HepG2 (cell line): ENCODE data around the gene TSGA10IP. TPM values are rescaled to one million over a fixed set of nuclear protein-coding genes. Genes with fewer than 3 reads are reported as not detected.

ENCODE experiments used
- BORCS8-MEF2B ChIP-seq: sonication (generic); formaldehyde crosslinking; IDR thresholded peaks from 2 replicates; pipeline ENCODE4 v1.8.0; 2022; ENCODE audit warnings: mild to moderate bottlenecking, missing genetic modification reagents
- EEA1 ChIP-seq: sonication (generic); formaldehyde crosslinking; IDR thresholded peaks from 2 replicates; pipeline ENCODE4 v1.5.1; 2020; ENCODE audit warnings: mild to moderate bottlenecking, missing genetic modification reagents, borderline replicate concordance
- HDAC2 ChIP-seq: sonication (generic); formaldehyde crosslinking; IDR thresholded peaks from 2 replicates; pipeline ENCODE4 v1.4.0; 2020; ENCODE audit warnings: missing genetic modification reagents
- KLF12 ChIP-seq: sonication (generic); formaldehyde crosslinking; IDR thresholded peaks from 2 replicates; pipeline ENCODE4 v1.4.0; 2020; ENCODE audit warnings: missing genetic modification reagents, borderline replicate concordance
- MED1 ChIP-seq: sonication (generic); formaldehyde crosslinking; IDR thresholded peaks from 2 replicates; pipeline ENCODE4 v1.4.0; 2020; ENCODE audit warnings: missing genetic modification reagents
- MTF1 ChIP-seq: sonication (generic); formaldehyde crosslinking; IDR thresholded peaks from 2 replicates; pipeline ENCODE4 v1.5.0; 2020; ENCODE audit warnings: missing genetic modification reagents
- NR2F2 ChIP-seq: IDR thresholded peaks from 2 replicates; pipeline ENCODE4 v1.6.1; 2012; ENCODE audit warnings: low read depth, inconsistent platforms, borderline replicate concordance
- SIX1 ChIP-seq: sonication (generic); formaldehyde crosslinking; IDR thresholded peaks from 2 replicates; pipeline ENCODE4 v1.4.0; 2020; ENCODE audit warnings: missing genetic modification reagents, borderline replicate concordance
- ZBTB7A ChIP-seq: sonication (generic); formaldehyde crosslinking; IDR thresholded peaks from 2 replicates; pipeline ENCODE4 v1.8.0; 2022; ENCODE audit warnings: mild to moderate bottlenecking, missing genetic modification reagents
- ZNF205 ChIP-seq: IDR thresholded peaks from 2 replicates; pipeline ENCODE4 v1.6.1; 2018; ENCODE audit warnings: missing biosample characterization, missing genetic modification reagents
- ZNF292 ChIP-seq: sonication (generic); formaldehyde crosslinking; IDR thresholded peaks from 2 replicates; pipeline ENCODE4 v1.8.1; 2022; ENCODE audit warnings: mild to moderate bottlenecking, low read depth, missing genetic modification reagents, borderline replicate concordance
- ZNF44 ChIP-seq: sonication (generic); formaldehyde crosslinking; IDR thresholded peaks from 2 replicates; pipeline ENCODE4 v1.5.1; 2020; ENCODE audit warnings: mild to moderate bottlenecking, missing genetic modification reagents
- ZNF441 ChIP-seq: sonication (generic); formaldehyde crosslinking; IDR thresholded peaks from 2 replicates; pipeline ENCODE4 v1.7.0; 2021; ENCODE audit warnings: missing genetic modification reagents, borderline replicate concordance
- ZNF737 ChIP-seq: sonication (generic); formaldehyde crosslinking; IDR thresholded peaks from 2 replicates; pipeline ENCODE4 v1.5.0; 2020; ENCODE audit warnings: missing genetic modification reagents, mild to moderate bottlenecking, borderline replicate concordance
- polyA plus RNA-seq, 8 experiments: library from polyadenylated mRNA; depleted of rRNA in 3 of 8; stranded (reverse) in 7 of 8; unstranded in 1 of 8; fragments of >200 nt; fragmentation: Illumina TruSeq in 4 of 8; extraction: Trizol in 4 of 8; gene quantifications; 2 replicates each; pipeline versions ENCODE4 v1.2.1 to v1.2.3, GENCODE V29; 2011 to 2016; ENCODE audit warnings: low read depth in 4 of 8, missing spikeins in 1 of 8, mixed read lengths in 1 of 8; ENCODE audit not compliant: insufficient read depth in 1 of 8
- total RNA-seq, 5 experiments: library from RNA; depleted of rRNA; stranded (reverse); fragments of >200 nt; fragmentation: Illumina TruSeq; extraction: Trizol; gene quantifications; 2 replicates each; pipeline ENCODE4 v1.2.3, GENCODE V29; 2016; ENCODE audit warnings: low read depth in 1 of 5
- TF ChIP-seq, protein P1 (sequence below): sonication (generic); formaldehyde crosslinking; IDR thresholded peaks from 2 replicates; pipeline ENCODE4 v1.4.0; 2020; ENCODE audit warnings: mild to moderate bottlenecking, low read depth, missing genetic modification reagents
- TF ChIP-seq, protein P2 (sequence below): sonication (generic); formaldehyde crosslinking; IDR thresholded peaks from 2 replicates; pipeline ENCODE4 v1.5.1; 2020; ENCODE audit warnings: mild to moderate bottlenecking, missing genetic modification reagents, borderline replicate concordance
- TF ChIP-seq, protein P3 (sequence below): IDR thresholded peaks from 2 replicates; pipeline ENCODE4 v1.6.1; 2016
- TF ChIP-seq, protein P4 (sequence below): sonication (generic); formaldehyde crosslinking; IDR thresholded peaks from 2 replicates; pipeline ENCODE4 v1.5.1; 2020; ENCODE audit warnings: missing genetic modification reagents, mild to moderate bottlenecking, borderline replicate concordance
- TF ChIP-seq, protein P5 (sequence below): sonication (generic); formaldehyde crosslinking; IDR thresholded peaks from 2 replicates; pipeline ENCODE4 v1.4.0; 2020; ENCODE audit warnings: mild to moderate bottlenecking, missing genetic modification reagents
- TF ChIP-seq, protein P6 (sequence below): sonication (generic); formaldehyde crosslinking; IDR thresholded peaks from 2 replicates; pipeline ENCODE4 v1.5.0; 2020; ENCODE audit warnings: mild to moderate bottlenecking, missing genetic modification reagents

Gene TSGA10IP
- total and polyA plus RNA-seq, 2 of the 13 experiments (the other 11 are each of a cell fraction or from before 2014, with no cell fraction given) = not detected

DNA sequence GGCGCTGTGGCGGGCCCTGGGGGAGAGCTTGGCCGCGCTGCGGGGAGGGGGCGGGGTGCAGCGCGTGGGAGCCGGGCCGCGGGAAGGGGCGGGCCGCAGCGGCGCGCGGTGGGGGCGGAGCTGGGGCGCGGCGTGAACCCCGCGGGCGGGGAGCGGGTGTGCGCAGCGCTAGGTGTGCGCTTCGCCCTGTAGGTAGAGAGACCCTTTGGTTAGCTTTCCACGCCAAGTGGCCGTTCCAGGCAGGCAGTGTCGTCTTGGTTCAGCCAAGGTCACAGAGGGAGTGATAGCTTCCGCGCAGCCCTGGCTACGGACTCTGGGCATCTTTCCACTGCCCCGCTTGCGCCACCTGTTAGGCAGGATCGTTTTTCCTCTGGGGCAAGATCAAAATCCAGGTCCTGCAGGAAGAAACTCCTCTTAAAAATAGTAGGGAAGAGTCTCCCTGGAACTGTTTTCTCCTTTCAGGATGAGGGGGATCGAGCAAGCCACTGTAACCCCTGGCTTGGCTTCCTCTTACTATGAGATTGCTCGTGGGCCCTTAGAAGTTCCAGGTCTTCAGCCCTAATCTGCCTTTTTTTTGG, 57.5 kb downstream of the TSGA10IP start (continued):
- TF ChIP-seq ZBTB7A (CRISPR knock-in tag) (no peak), NR2F2 (no peak), MTF1 (CRISPR knock-in tag) (no peak), MED1 (0 out of 2 replicates have a peak, but pooled peaks have one; percentile 14), EEA1 (CRISPR knock-in tag) (no peak), ZNF441 (CRISPR knock-in tag) (no peak), KLF12 (CRISPR knock-in tag) (no peak; the same call in 1 of the 2 replicates), HDAC2 (CRISPR knock-in tag) (no peak; the same call in 1 of the 2 replicates), BORCS8-MEF2B (CRISPR knock-in tag) (no peak), ZNF292 (0 out of 2 replicates have a peak, but pooled peaks have one; percentile 4), ZNF205 (CRISPR knock-in tag) (no peak), SIX1 (CRISPR knock-in tag) (no peak), ZNF44 (CRISPR knock-in tag) (no peak), ZNF737 (no peak)
- TF ChIP-seq, protein P1, sequence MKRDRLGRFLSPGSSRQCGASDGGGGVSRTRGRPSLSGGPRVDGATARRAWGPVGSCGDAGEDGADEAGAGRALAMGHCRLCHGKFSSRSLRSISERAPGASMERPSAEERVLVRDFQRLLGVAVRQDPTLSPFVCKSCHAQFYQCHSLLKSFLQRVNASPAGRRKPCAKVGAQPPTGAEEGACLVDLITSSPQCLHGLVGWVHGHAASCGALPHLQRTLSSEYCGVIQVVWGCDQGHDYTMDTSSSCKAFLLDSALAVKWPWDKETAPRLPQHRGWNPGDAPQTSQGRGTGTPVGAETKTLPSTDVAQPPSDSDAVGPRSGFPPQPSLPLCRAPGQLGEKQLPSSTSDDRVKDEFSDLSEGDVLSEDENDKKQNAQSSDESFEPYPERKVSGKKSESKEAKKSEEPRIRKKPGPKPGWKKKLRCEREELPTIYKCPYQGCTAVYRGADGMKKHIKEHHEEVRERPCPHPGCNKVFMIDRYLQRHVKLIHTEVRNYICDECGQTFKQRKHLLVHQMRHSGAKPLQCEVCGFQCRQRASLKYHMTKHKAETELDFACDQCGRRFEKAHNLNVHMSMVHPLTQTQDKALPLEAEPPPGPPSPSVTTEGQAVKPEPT (CRISPR knock-in tag) = no peak
- TF ChIP-seq, protein P2, sequence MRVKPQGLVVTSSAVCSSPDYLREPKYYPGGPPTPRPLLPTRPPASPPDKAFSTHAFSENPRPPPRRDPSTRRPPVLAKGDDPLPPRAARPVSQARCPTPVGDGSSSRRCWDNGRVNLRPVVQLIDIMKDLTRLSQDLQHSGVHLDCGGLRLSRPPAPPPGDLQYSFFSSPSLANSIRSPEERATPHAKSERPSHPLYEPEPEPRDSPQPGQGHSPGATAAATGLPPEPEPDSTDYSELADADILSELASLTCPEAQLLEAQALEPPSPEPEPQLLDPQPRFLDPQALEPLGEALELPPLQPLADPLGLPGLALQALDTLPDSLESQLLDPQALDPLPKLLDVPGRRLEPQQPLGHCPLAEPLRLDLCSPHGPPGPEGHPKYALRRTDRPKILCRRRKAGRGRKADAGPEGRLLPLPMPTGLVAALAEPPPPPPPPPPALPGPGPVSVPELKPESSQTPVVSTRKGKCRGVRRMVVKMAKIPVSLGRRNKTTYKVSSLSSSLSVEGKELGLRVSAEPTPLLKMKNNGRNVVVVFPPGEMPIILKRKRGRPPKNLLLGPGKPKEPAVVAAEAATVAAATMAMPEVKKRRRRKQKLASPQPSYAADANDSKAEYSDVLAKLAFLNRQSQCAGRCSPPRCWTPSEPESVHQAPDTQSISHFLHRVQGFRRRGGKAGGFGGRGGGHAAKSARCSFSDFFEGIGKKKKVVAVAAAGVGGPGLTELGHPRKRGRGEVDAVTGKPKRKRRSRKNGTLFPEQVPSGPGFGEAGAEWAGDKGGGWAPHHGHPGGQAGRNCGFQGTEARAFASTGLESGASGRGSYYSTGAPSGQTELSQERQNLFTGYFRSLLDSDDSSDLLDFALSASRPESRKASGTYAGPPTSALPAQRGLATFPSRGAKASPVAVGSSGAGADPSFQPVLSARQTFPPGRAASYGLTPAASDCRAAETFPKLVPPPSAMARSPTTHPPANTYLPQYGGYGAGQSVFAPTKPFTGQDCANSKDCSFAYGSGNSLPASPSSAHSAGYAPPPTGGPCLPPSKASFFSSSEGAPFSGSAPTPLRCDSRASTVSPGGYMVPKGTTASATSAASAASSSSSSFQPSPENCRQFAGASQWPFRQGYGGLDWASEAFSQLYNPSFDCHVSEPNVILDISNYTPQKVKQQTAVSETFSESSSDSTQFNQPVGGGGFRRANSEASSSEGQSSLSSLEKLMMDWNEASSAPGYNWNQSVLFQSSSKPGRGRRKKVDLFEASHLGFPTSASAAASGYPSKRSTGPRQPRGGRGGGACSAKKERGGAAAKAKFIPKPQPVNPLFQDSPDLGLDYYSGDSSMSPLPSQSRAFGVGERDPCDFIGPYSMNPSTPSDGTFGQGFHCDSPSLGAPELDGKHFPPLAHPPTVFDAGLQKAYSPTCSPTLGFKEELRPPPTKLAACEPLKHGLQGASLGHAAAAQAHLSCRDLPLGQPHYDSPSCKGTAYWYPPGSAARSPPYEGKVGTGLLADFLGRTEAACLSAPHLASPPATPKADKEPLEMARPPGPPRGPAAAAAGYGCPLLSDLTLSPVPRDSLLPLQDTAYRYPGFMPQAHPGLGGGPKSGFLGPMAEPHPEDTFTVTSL (CRISPR knock-in tag) = peak; percentile 31; the same call in 1 of the 2 replicates
- TF ChIP-seq, protein P3, sequence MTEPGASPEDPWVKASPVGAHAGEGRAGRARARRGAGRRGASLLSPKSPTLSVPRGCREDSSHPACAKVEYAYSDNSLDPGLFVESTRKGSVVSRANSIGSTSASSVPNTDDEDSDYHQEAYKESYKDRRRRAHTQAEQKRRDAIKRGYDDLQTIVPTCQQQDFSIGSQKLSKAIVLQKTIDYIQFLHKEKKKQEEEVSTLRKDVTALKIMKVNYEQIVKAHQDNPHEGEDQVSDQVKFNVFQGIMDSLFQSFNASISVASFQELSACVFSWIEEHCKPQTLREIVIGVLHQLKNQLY (CRISPR knock-in tag) = no peak
- TF ChIP-seq, protein P4, sequence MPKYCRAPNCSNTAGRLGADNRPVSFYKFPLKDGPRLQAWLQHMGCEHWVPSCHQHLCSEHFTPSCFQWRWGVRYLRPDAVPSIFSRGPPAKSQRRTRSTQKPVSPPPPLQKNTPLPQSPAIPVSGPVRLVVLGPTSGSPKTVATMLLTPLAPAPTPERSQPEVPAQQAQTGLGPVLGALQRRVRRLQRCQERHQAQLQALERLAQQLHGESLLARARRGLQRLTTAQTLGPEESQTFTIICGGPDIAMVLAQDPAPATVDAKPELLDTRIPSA (CRISPR knock-in tag) = no peak
- TF ChIP-seq, protein P5, sequence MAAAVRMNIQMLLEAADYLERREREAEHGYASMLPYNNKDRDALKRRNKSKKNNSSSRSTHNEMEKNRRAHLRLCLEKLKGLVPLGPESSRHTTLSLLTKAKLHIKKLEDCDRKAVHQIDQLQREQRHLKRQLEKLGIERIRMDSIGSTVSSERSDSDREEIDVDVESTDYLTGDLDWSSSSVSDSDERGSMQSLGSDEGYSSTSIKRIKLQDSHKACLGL (CRISPR knock-in tag) = no peak
- TF ChIP-seq, protein P6, sequence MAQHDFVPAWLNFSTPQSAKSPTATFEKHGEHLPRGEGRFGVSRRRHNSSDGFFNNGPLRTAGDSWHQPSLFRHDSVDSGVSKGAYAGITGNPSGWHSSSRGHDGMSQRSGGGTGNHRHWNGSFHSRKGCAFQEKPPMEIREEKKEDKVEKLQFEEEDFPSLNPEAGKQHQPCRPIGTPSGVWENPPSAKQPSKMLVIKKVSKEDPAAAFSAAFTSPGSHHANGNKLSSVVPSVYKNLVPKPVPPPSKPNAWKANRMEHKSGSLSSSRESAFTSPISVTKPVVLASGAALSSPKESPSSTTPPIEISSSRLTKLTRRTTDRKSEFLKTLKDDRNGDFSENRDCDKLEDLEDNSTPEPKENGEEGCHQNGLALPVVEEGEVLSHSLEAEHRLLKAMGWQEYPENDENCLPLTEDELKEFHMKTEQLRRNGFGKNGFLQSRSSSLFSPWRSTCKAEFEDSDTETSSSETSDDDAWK (CRISPR knock-in tag) = no peak
